M059J (cell line): Measurements from ENCODE around the gene SUPV3L1. TPM values are rescaled to one million over a fixed set of nuclear protein-coding genes. Genes with fewer than 3 reads are reported as not detected.
"Not testable (repeated sequence)": the region's sequence is repeated elsewhere in the genome, so short reads cannot be mapped to it uniquely, and the experiment has no call there.

Experiments used
- DNase-seq: peaks from one replicate; pipeline ENCODE4 v3.0.0-alpha.2; 2012; ENCODE audit warnings: low read depth
- total RNA-seq: library from RNA; depleted of rRNA; stranded (reverse); fragments of >200 nt; shearing (Covaris generic); gene quantifications from 2 replicates; pipeline ENCODE4 v1.2.3, GENCODE V29; 2014; rRNA removed

SUPV3L1 gene
- total RNA-seq, result 32.8 and 44.5 TPM in 2 replicates

GRCh38 chr10:69179743-69180524, at the start of gene SUPV3L1:
SUPV3L1 (plus strand) TSS chr10:69180234; CDS start chr10:69180292, 58 bp downstream.
- peak; percentile 96 for DNase-seq

GRCh38 chr10:69130251-69130650, 49.8 kb upstream of the SUPV3L1 start:
- DNase-seq, result peak; percentile 41

- DNase-seq, result peak; percentile 39
Measured at GRCh38 chr10:69139961-69140360, 40.1 kb upstream of the SUPV3L1 start.

- no peak for DNase-seq
Measured at GRCh38 chr10:69141304-69141703, 38.7 kb upstream of the SUPV3L1 start.

GRCh38 chr10:69142074-69142473, 38.0 kb upstream of the SUPV3L1 start:
- not testable (repeated sequence) for DNase-seq

GRCh38 chr10:69142983-69143382, 37.1 kb upstream of the SUPV3L1 start:
- no peak for DNase-seq

- no peak for DNase-seq
Measured at GRCh38 chr10:69145329-69145728, 34.7 kb upstream of the SUPV3L1 start.

- no peak for DNase-seq
Measured at GRCh38 chr10:69145864-69146263, 34.2 kb upstream of the SUPV3L1 start.

GRCh38 chr10:69146759-69147158, 33.3 kb upstream of the SUPV3L1 start:
- no peak for DNase-seq

GRCh38 chr10:69151984-69152383, 28.1 kb upstream of the SUPV3L1 start:
- DNase-seq, result no peak

- DNase-seq, result no peak
Measured at GRCh38 chr10:69153227-69153626, 26.8 kb upstream of the SUPV3L1 start.

GRCh38 chr10:69160809-69161241, 19.2 kb upstream of the SUPV3L1 start:
- DNase-seq, result peak; percentile 79

- DNase-seq, result no peak
Measured at GRCh38 chr10:69168493-69168892, 11.5 kb upstream of the SUPV3L1 start.

GRCh38 chr10:69172241-69172982, 7.6 kb upstream of the SUPV3L1 start:
- no peak for DNase-seq

GRCh38 chr10:69175326-69175725, 4.7 kb upstream of the SUPV3L1 start:
- not testable (repeated sequence) for DNase-seq

- no peak for DNase-seq
Measured at GRCh38 chr10:69176823-69177222, 3.2 kb upstream of the SUPV3L1 start.

- no peak for DNase-seq
Measured at GRCh38 chr10:69179089-69179742, 818 bp upstream of the SUPV3L1 start.

GRCh38 chr10:69180525-69181204, 631 bp downstream of the SUPV3L1 start:
- DNase-seq, result peak; percentile 39

GRCh38 chr10:69181433-69181832, 1.4 kb downstream of the SUPV3L1 start:
- no peak for DNase-seq

GRCh38 chr10:69182005-69182404, 2.0 kb downstream of the SUPV3L1 start:
- no peak for DNase-seq

- DNase-seq, result no peak
Measured at GRCh38 chr10:69186524-69186923, 6.5 kb downstream of the SUPV3L1 start.

- peak; percentile 20 for DNase-seq
Measured at GRCh38 chr10:69201045-69201444, 21.0 kb downstream of the SUPV3L1 start.
